ENCODE measurements around the gene ISCU. TPM values are rescaled to one million over a fixed set of nuclear protein-coding genes. Genes with fewer than 3 reads are reported as not detected.
A peak's percentile ranks its signal among the peaks of the same experiment; 100 is the strongest.

ISCU gene
- total and polyA plus RNA-seq, 2 of the 8 experiments (the other 6 are each of a cell fraction or from before 2014, with no cell fraction given): 72.1 to 78.1 TPM

- H2BK12ac ChIP-seq (ENCODE audit: low read depth, low read length): no peak overlapping the region; the same call in 1 of the 2 replicates
- no peak overlapping the region for H3K4me2 ChIP-seq (ENCODE audit: insufficient read depth in 1 of 2, low read depth in 2 of 2, low read length in 2 of 2)
- peaks cover 0 to 6% (median 4%) of the 10 kb centered on the region in 4 experiments; a peak in 4 of 7 replicates for H3K4me1 ChIP-seq (replicated peaks in 1 of 4; ENCODE audit: control insufficient read depth in 3 of 4, insufficient read depth in 4 of 4, low read length in 3 of 4)
- no peaks in the 10 kb centered on the region for H3K36me3 ChIP-seq (ENCODE audit: control insufficient read depth in 2 of 4, insufficient read depth in 4 of 4, low read length in 3 of 4)
- no peak overlapping the region for H3K14ac ChIP-seq (ENCODE audit: insufficient read length)
- no peaks in the 10 kb centered on the region for H3K27me3 ChIP-seq (replicated peaks in 1 of 4; ENCODE audit: control insufficient read depth in 3 of 4, extremely low read depth in 1 of 4, insufficient read depth in 3 of 4, low read length in 3 of 4)
- H3K9ac ChIP-seq (replicated peaks in 1 of 4; ENCODE audit: extremely low read depth in 1 of 4, low read depth in 3 of 4, low read length in 3 of 4): no peak overlapping the region
- no peaks in the 10 kb centered on the region for H3K79me1 ChIP-seq (ENCODE audit: low read depth, low read length)
- WGBS, 2 experiments (ENCODE audit: extremely low coverage in 1 of 2, insufficient coverage in 1 of 2, insufficient read length in 1 of 2, insufficient replicate concordance in 2 of 2, low coverage in 1 of 2, low lambda C conversion rate in 2 of 2, missing lambda C conversion rate in 1 of 2): 86% methylated on average over 14 of the region's 14 CpGs; no CpG with 5 or more reads in 1 of the 2 experiments
- no peaks in the 10 kb centered on the region for H3K79me2 ChIP-seq (ENCODE audit: control insufficient read depth in 1 of 2, insufficient read depth in 2 of 2, low read length in 2 of 2)
- no peaks in the 10 kb centered on the region for H3K9me3 ChIP-seq (ENCODE audit: insufficient read depth in 2 of 2, low read depth in 1 of 2, low read length in 1 of 2)
- H4K5ac ChIP-seq (ENCODE audit: insufficient read length, low read depth, low read length): no peak overlapping the region
- no peak overlapping the region for H4K8ac ChIP-seq (ENCODE audit: extremely low read depth, insufficient read depth, low read length)
- no peak overlapping the region; the same call in 1 of the 2 replicates for H2AK5ac ChIP-seq (ENCODE audit: low read depth, low read length)
- DNase-seq (ENCODE audit: low read depth in 1 of 2, low spot score in 2 of 2) (no peak), FAIRE-seq (no peak)
- H2BK5ac ChIP-seq (ENCODE audit: low read depth, low read length): no peak overlapping the region; the same call in 1 of the 2 replicates
- H3K23ac ChIP-seq (ENCODE audit: insufficient read length): no peak overlapping the region
- ChIA-PET POLR2A (ENCODE audit: partially characterized antibody) (interaction anchor here (1.1 to 3.5 kb wide), 9 partner anchors 9 to 56 kb away, joined by 3 to 14 read pairs (median 4); partner anchors contain the start of genes ISCU and SART3), CTCF (ENCODE audit: partially characterized antibody) (interaction anchor here (0.7 to 22.5 kb wide), 32 partner anchors 10 to 479 kb away, joined by 3 to 523 read pairs (median 4); partner anchors contain the start of genes ISCU, SART3, SELPLG and TMEM119)
- no peak overlapping the region for H3K4ac ChIP-seq (replicated peaks; ENCODE audit: insufficient read length, low read depth, low read length)
- no peak overlapping the region for H2AFZ ChIP-seq (ENCODE audit: low read length)
- H3K23me2 ChIP-seq (ENCODE audit: low read depth, low read length): no peaks in the 10 kb centered on the region
- no peak overlapping the region for H3K27ac ChIP-seq (ENCODE audit: low read depth, low read length)
- H2BK15ac ChIP-seq (ENCODE audit: low read length): no peak overlapping the region
- H2BK120ac ChIP-seq (replicated peaks; ENCODE audit: low read depth, low read length): no peak overlapping the region
- H3K56ac ChIP-seq (replicated peaks; ENCODE audit: insufficient read length, low read depth, low read length): peak overlapping the region; percentile 47
- no peak for TF ChIP-seq MAX (IDR thresholded peaks at IDR 0.05)
- H4K91ac ChIP-seq (replicated peaks; ENCODE audit: insufficient read length, low read length): no peak overlapping the region
- H2BK20ac ChIP-seq (ENCODE audit: low read length): peak overlapping the region; percentile 19; the same call in 1 of the 2 replicates
- H4K20me1 ChIP-seq (replicated peaks in 1 of 2; ENCODE audit: control insufficient read depth in 1 of 2, insufficient read depth in 2 of 2, low read length in 2 of 2): no peaks in the 10 kb centered on the region
- H3K4me3 ChIP-seq (ENCODE audit: extremely low read depth in 1 of 4, insufficient read depth in 2 of 4, low read depth in 3 of 4, low read length in 4 of 4): no peak overlapping the region
- no peak overlapping the region for H3K18ac ChIP-seq (ENCODE audit: extremely low read depth, low read length)
Observed at GRCh38 chr12:108616941-108617858, 54.8 kb downstream of the ISCU start.

Measured in H1 (cell line).